ENCODE results near the gene ATP8A2.

GRCh38 chr13:25473864-25474263 is 102.1 kb downstream of the ATP8A2 start:
- TF ChIP-seq, protein P1, sequence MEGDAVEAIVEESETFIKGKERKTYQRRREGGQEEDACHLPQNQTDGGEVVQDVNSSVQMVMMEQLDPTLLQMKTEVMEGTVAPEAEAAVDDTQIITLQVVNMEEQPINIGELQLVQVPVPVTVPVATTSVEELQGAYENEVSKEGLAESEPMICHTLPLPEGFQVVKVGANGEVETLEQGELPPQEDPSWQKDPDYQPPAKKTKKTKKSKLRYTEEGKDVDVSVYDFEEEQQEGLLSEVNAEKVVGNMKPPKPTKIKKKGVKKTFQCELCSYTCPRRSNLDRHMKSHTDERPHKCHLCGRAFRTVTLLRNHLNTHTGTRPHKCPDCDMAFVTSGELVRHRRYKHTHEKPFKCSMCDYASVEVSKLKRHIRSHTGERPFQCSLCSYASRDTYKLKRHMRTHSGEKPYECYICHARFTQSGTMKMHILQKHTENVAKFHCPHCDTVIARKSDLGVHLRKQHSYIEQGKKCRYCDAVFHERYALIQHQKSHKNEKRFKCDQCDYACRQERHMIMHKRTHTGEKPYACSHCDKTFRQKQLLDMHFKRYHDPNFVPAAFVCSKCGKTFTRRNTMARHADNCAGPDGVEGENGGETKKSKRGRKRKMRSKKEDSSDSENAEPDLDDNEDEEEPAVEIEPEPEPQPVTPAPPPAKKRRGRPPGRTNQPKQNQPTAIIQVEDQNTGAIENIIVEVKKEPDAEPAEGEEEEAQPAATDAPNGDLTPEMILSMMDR (IDR thresholded peaks at IDR 0.05), result no peak
- no peak for TF ChIP-seq POLR2A (IDR thresholded peaks at IDR 0.05)
